Natural killer cell (primary cell): ENCODE data around the gene SLC7A7. TPM values are rescaled to one million over a fixed set of nuclear protein-coding genes. Genes with fewer than 3 reads are reported as not detected.

Experiments
- ATAC-seq, 3 donors: fragments of 150-1000 bp in 2 of 3; fragments of 200-7000 bp in 1 of 3; cut with Tn5 transposase; 1 replicate in 1 of 3; 2 replicates in 2 of 3; pipeline ENCODE4 v1.10.0; 2021; ENCODE audit warnings: mild to moderate bottlenecking in 2 of 3, moderate library complexity in 2 of 3
- DNase-seq, 2 donors: peaks; one replicate each; pipeline versions ENCODE4 v3.0.0 to v3.0.0-alpha.2; 2013 to 2021; ENCODE audit warnings: mixed read lengths in 1 of 2
- H3K27ac ChIP-seq: one replicate; pipeline ENCODE4 v1.5.1; 2013; ENCODE audit warnings: mild to moderate bottlenecking, low read length
- H3K27me3 ChIP-seq: one replicate; pipeline ENCODE4 v1.6.1; 2013; ENCODE audit warnings: low read length; ENCODE audit not compliant: control insufficient read depth, insufficient read depth
- H3K36me3 ChIP-seq: one replicate; pipeline ENCODE4 v1.6.1; 2013; ENCODE audit warnings: low read length; ENCODE audit not compliant: control insufficient read depth, insufficient read depth
- H3K4me1 ChIP-seq: one replicate; pipeline ENCODE4 v1.6.1; 2013; ENCODE audit warnings: low read length; ENCODE audit not compliant: control insufficient read depth, insufficient read depth
- H3K4me3 ChIP-seq: one replicate; pipeline ENCODE4 v1.5.1; 2013; ENCODE audit warnings: low read length
- H3K9me3 ChIP-seq: one replicate; pipeline ENCODE4 v1.6.1; 2013; ENCODE audit warnings: low read length; ENCODE audit not compliant: control insufficient read depth, insufficient read depth
- H3K27ac Mint-ChIP-seq, 2 donors: one replicate each; pipeline ENCODE4 v1.8.0; 2022; ENCODE audit warnings: mild to moderate bottlenecking in 2 of 2, mixed read lengths in 2 of 2, moderate library complexity in 1 of 2
- H3K27me3 Mint-ChIP-seq, 2 donors: one replicate each; pipeline ENCODE4 v1.8.0; 2022; ENCODE audit warnings: low read depth in 2 of 2, mixed read lengths in 2 of 2
- H3K36me3 Mint-ChIP-seq: one replicate; pipeline ENCODE4 v1.8.0; 2022; ENCODE audit warnings: mixed read lengths
- H3K4me1 Mint-ChIP-seq, 2 donors: one replicate each; pipeline ENCODE4 v1.8.0; 2022; ENCODE audit warnings: mixed read lengths in 2 of 2
- H3K4me3 Mint-ChIP-seq: one replicate; pipeline ENCODE4 v1.8.0; 2022; ENCODE audit warnings: mild to moderate bottlenecking, moderate library complexity, mixed read lengths
- H3K9me3 Mint-ChIP-seq, 2 donors: one replicate each; pipeline ENCODE4 v1.8.0; 2022; ENCODE audit warnings: mixed read lengths in 2 of 2
- CTCF ChIP-seq: fragments of 200-600 bp; IDR thresholded peaks from one replicate; pipeline ENCODE4 v1.8.0; 2022; ENCODE audit warnings: antibody characterized with exemption
- WGBS: methylation state at CpG from one replicate; pipeline ENCODE4 v1.1.7; 2013; ENCODE audit warnings: missing lambda C conversion rate; ENCODE audit not compliant: insufficient coverage; 5-methylcytosine and 5-hydroxymethylcytosine counted together
- intact Hi-C: fragments of 100-400 bp; cut with micrococcal nuclease; formaldehyde crosslinking; loops from one replicate; pipeline ENCODE4 v1.14.2; 2022
- total RNA-seq, 4 donors: library from RNA; stranded (reverse); fragments of 120-200 nt in 1 of 4; gene quantifications; one replicate each; pipeline versions ENCODE4 v1.2.3 to v1.2.4, GENCODE V29; 2013 to 2022

SLC7A7 gene
- total RNA-seq, 3 donors from 2014 or later (not counting 1 experiment from before 2014, with no cell fraction given): 4.3 to 16.8 (median 9.6) TPM

GRCh38 chr14:22802860-22803686, 12.2 kb downstream of the SLC7A7 start:
- no peak for DNase-seq

GRCh38 chr14:22801716-22802115, 13.5 kb downstream of the SLC7A7 start:
- H3K36me3 Mint-ChIP-seq: no peaks in the 10 kb centered on the region
- intact Hi-C loops: no loop called here
- Histone ChIP-seq H3K4me3 (no peak overlapping the region), H3K36me3 (no peaks in the 10 kb centered on the region), H3K27me3 (no peaks in the 10 kb centered on the region), H3K27ac (no peak overlapping the region), H3K9me3 (no peaks in the 10 kb centered on the region), H3K4me1 (no peaks in the 10 kb centered on the region)
- ATAC-seq (no peak), DNase-seq (no peak)
- WGBS: 87% methylated on average over 8 of the region's 8 CpGs
- H3K4me3 Mint-ChIP-seq: no peak overlapping the region
- no peak for TF ChIP-seq CTCF
- H3K4me1 Mint-ChIP-seq: no peaks in the 10 kb centered on the region
- peaks cover 40 to 42% of the 10 kb centered on the region in 2 donors for H3K27me3 Mint-ChIP-seq
- H3K9me3 Mint-ChIP-seq: no peaks in the 10 kb centered on the region
- no peak overlapping the region for H3K27ac Mint-ChIP-seq

More at GRCh38 chr14:22802860-22803686, 12.2 kb downstream of the SLC7A7 start:
- Mint-ChIP-seq H3K27ac (no peak overlapping the region), H3K36me3 (no peaks in the 10 kb centered on the region), H3K4me1 (no peaks in the 10 kb centered on the region), H3K9me3 (no peaks in the 10 kb centered on the region), H3K4me3 (no peak overlapping the region), H3K27me3 (peaks cover 40 to 48% of the 10 kb centered on the region in 2 donors)
- H3K36me3 ChIP-seq: no peaks in the 10 kb centered on the region
- no peaks in the 10 kb centered on the region for H3K27me3 ChIP-seq
- no peak overlapping the region for H3K4me3 ChIP-seq
- 74% methylated on average over 12 of the region's 12 CpGs for WGBS
- H3K4me1 ChIP-seq: no peaks in the 10 kb centered on the region
- TF ChIP-seq CTCF: no peak
- no peak overlapping the region for H3K27ac ChIP-seq
- no peaks in the 10 kb centered on the region for H3K9me3 ChIP-seq
- no peak for ATAC-seq
- intact Hi-C loops: no loop called here

DNA sequence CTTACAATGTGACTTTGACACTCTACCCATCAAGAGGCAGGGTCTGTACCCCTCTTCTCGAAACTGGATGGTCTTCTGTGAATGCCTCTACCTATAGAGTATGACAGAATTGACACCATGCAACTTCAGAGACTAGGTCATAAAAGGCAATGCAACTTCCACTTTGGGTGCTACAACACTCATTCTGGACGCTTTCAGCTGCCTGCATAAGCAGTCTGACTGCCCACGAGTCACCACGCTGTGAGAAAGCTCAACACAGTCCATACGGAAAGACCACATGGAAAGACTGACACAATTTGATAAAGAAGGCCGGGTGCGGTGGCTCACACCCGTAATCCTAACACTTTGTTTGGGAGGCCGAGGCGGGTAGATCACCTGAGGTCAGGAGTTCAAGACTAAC, 14.9 kb downstream of the SLC7A7 start:
- Mint-ChIP-seq H3K4me3 (no peak overlapping the region), H3K27me3 (peaks cover 44 to 51% of the 10 kb centered on the region in 2 donors), H3K36me3 (no peaks in the 10 kb centered on the region), H3K27ac (no peak overlapping the region), H3K9me3 (no peaks in the 10 kb centered on the region), H3K4me1 (no peaks in the 10 kb centered on the region)
- ATAC-seq (no peak), DNase-seq (no peak)
- intact Hi-C loops: no loop called here
- Histone ChIP-seq H3K4me1 (no peaks in the 10 kb centered on the region), H3K27me3 (no peaks in the 10 kb centered on the region), H3K27ac (no peak overlapping the region), H3K9me3 (no peaks in the 10 kb centered on the region), H3K36me3 (no peaks in the 10 kb centered on the region), H3K4me3 (no peak overlapping the region)
- TF ChIP-seq CTCF: no peak
- WGBS: 90% methylated on average over 10 of the region's 10 CpGs
